Testis (tissue), 3 donors: ENCODE data around the gene SEPTIN14. TPM values are rescaled to one million over a fixed set of nuclear protein-coding genes. Genes with fewer than 3 reads are reported as not detected.
A peak's percentile ranks its signal among the peaks of the same experiment; 100 is the strongest.
"Not testable (repeated sequence)": the region's sequence is repeated elsewhere in the genome, so short reads cannot be mapped to it uniquely, and the experiment has no call there.

Experiments
- DNase-seq: peaks from one replicate; pipeline ENCODE4 v3.0.0-alpha.2; 2019
- H3K27ac ChIP-seq, 2 donors: fragments of 200-600 bp; sonication (generic); one replicate each; pipeline ENCODE4 v1.5.1; 2019
- H3K27me3 ChIP-seq: fragments of 200-600 bp; sonication (generic); one replicate; pipeline ENCODE4 v1.5.1; 2019
- H3K36me3 ChIP-seq: fragments of 200-600 bp; sonication (generic); one replicate; pipeline ENCODE4 v1.5.1; 2017; ENCODE audit warnings: low read depth; ENCODE audit errors: missing control alignments
- H3K4me1 ChIP-seq: fragments of 200-600 bp; sonication (generic); one replicate; pipeline ENCODE4 v1.5.1; 2019
- H3K4me3 ChIP-seq, 2 donors: fragments of 200-600 bp; sonication (generic); one replicate each; pipeline ENCODE4 v1.5.1; 2017 to 2019
- H3K9me3 ChIP-seq: fragments of 200-600 bp; sonication (generic); one replicate; pipeline ENCODE4 v1.5.1; 2017
- CTCF ChIP-seq, 3 experiments: fragments of 450-650 bp in 2 of 3; fragments of 200-600 bp in 1 of 3; sonication (generic) in 1 of 3; IDR thresholded peaks; one replicate each; pipeline ENCODE4 v1.5.1; 2016 to 2019; ENCODE audit warnings: antibody characterized with exemption in 3 of 3, mild to moderate bottlenecking in 2 of 3, moderate library complexity in 1 of 3
- POLR2A ChIP-seq: fragments of 450-650 bp; IDR thresholded peaks from one replicate; pipeline ENCODE4 v1.6.1; 2017; ENCODE audit warnings: antibody characterized with exemption, mild to moderate bottlenecking, moderate library complexity
- WGBS, 2 donors: methylation state at CpG; one replicate each; pipeline ENCODE4 v1.1.5; 2018; 5-methylcytosine and 5-hydroxymethylcytosine counted together
- intact Hi-C: fragments of 100-400 bp; cut with DNase I; formaldehyde crosslinking; loops from one replicate; pipeline ENCODE4 v1.15.1; 2023; ENCODE audit warnings: low total_unique reads
- polyA plus RNA-seq: library from polyadenylated mRNA; stranded (reverse); fragments of 350-450 nt; fragmentation: Illumina TruSeq; extraction: RNeasy Lipid Tissue Mini Kit (QIAGEN cat#74804); gene quantifications from one replicate; pipeline ENCODE4 v1.2.3, GENCODE V29; 2014; ENCODE audit warnings: low read depth, low replicate concordance; ENCODE audit not compliant: insufficient read depth
- total RNA-seq, 2 donors: library from RNA; depleted of rRNA; stranded (reverse); fragments of >200 nt; gene quantifications; one replicate each; pipeline ENCODE4 v1.2.3, GENCODE V29; 2016

The SEPTIN14 gene
- total and polyA plus RNA-seq, 3 donors from 2014 or later, result 30.6 to 81.4 (median 58.3) TPM

- 37 to 63% methylated on average over 2 of the region's 2 CpGs for WGBS, 2 donors
- no peaks in the 10 kb centered on the region for H3K36me3 ChIP-seq
- no peak overlapping the region for H3K27ac ChIP-seq
- H3K4me3 ChIP-seq, result no peak overlapping the region
- H3K27me3 ChIP-seq, result no peaks in the 10 kb centered on the region
- H3K4me1 ChIP-seq, result peaks cover 4% of the 10 kb centered on the region
- TF ChIP-seq POLR2A (no peak), CTCF (IDR thresholded peaks at IDR 0.05) (no peak)
- no peaks in the 10 kb centered on the region for H3K9me3 ChIP-seq
- no peak for DNase-seq
- intact Hi-C loops, result no loop called here
Measured at GRCh38 chr7:55778631-55779030, 83.9 kb downstream of the SEPTIN14 start.

GRCh38 chr7:55776196-55776595 is 86.4 kb downstream of the SEPTIN14 start:
- Histone ChIP-seq H3K27ac (no peak overlapping the region), H3K4me1 (peaks cover 4% of the 10 kb centered on the region), H3K27me3 (no peaks in the 10 kb centered on the region), H3K36me3 (no peaks in the 10 kb centered on the region), H3K4me3 (no peak overlapping the region), H3K9me3 (no peaks in the 10 kb centered on the region)
- intact Hi-C loops, result no loop called here
- TF ChIP-seq CTCF (IDR thresholded peaks at IDR 0.05) (no peak), POLR2A (no peak)
- WGBS, 2 donors, result 88 to 90% methylated on average over 8 of the region's 8 CpGs
- DNase-seq, result no peak

- no peak overlapping the region for H3K27ac ChIP-seq
- no peaks in the 10 kb centered on the region for H3K9me3 ChIP-seq
- no peak for DNase-seq
- no peaks in the 10 kb centered on the region for H3K36me3 ChIP-seq
- WGBS, 2 donors, result 27 to 30% methylated on average over 9 to 11 of the region's 11 CpGs
- TF ChIP-seq POLR2A, result no peak
- H3K4me3 ChIP-seq, result no peak overlapping the region
- intact Hi-C loops, result no loop called here
- H3K4me1 ChIP-seq, result peaks cover 4% of the 10 kb centered on the region
- no peaks in the 10 kb centered on the region for H3K27me3 ChIP-seq
Measured at GRCh38 chr7:55775051-55775420, 87.5 kb downstream of the SEPTIN14 start.

- Histone ChIP-seq H3K27me3 (no peaks in the 10 kb centered on the region), H3K27ac (no peak overlapping the region), H3K4me1 (peaks cover 4% of the 10 kb centered on the region), H3K9me3 (no peaks in the 10 kb centered on the region), H3K36me3 (no peaks in the 10 kb centered on the region), H3K4me3 (no peak overlapping the region)
- intact Hi-C loops, result no loop called here
- WGBS, 2 donors, result 28 to 44% methylated on average over 14 of the region's 14 CpGs
- DNase-seq, result peak; percentile 68
- no peak for TF ChIP-seq CTCF (IDR thresholded peaks at IDR 0.05)
- no peak for TF ChIP-seq POLR2A
Measured at GRCh38 chr7:55774327-55775050, 88.1 kb downstream of the SEPTIN14 start.

GRCh38 chr7:55770778-55771177 is 91.8 kb downstream of the SEPTIN14 start:
- DNase-seq, result no peak
- 80% methylated on average over 10 of the region's 10 CpGs for WGBS, 2 donors
- H3K36me3 ChIP-seq, result no peaks in the 10 kb centered on the region
- no peak overlapping the region for H3K4me3 ChIP-seq
- H3K27me3 ChIP-seq, result no peaks in the 10 kb centered on the region
- no peak overlapping the region for H3K27ac ChIP-seq
- intact Hi-C loops, result no loop called here
- H3K9me3 ChIP-seq, result no peaks in the 10 kb centered on the region
- TF ChIP-seq CTCF (IDR thresholded peaks at IDR 0.05), result no peak
- TF ChIP-seq POLR2A, result no peak
- H3K4me1 ChIP-seq, result peaks cover 4% of the 10 kb centered on the region

GRCh38 chr7:55753274-55753862 is 109.2 kb downstream of the SEPTIN14 start:
- WGBS, 2 donors, result 68 to 70% methylated on average over 6 of the region's 6 CpGs
- H3K27me3 ChIP-seq, H3K27ac ChIP-seq, intact Hi-C loops, DNase-seq, H3K4me1 ChIP-seq, H3K36me3 ChIP-seq, H3K9me3 ChIP-seq, H3K4me3 ChIP-seq: not testable (repeated sequence)

GRCh38 chr7:55744706-55745105 is 117.8 kb downstream of the SEPTIN14 start:
- DNase-seq, result peak; percentile 47
- intact Hi-C loops, H3K27ac ChIP-seq, H3K4me1 ChIP-seq, H3K36me3 ChIP-seq, H3K4me3 ChIP-seq, H3K27me3 ChIP-seq, H3K9me3 ChIP-seq: not testable (repeated sequence)
- 90 to 91% methylated on average over 13 to 20 of the region's 20 CpGs for WGBS, 2 donors
